Measurements from ENCODE around the gene CAPG. TPM values are rescaled to one million over a fixed set of nuclear protein-coding genes. Genes with fewer than 3 reads are reported as not detected.

The CAPG gene
- total and polyA plus RNA-seq, 9 of the 15 experiments (the other 6 are each of a cell fraction or from before 2014, with no cell fraction given) = 10.6 to 90.4 (median 56.0) TPM

- Histone ChIP-seq H3K4me3 (no peak overlapping the region), H2AFZ (ENCODE audit: low read depth, low read length) (peak overlapping the region; percentile 84), H3K36me3 (ENCODE audit: control insufficient read depth, insufficient read depth, low read length) (no peaks in the 10 kb centered on the region), H4K20me1 (replicated peaks; ENCODE audit: control insufficient read depth, insufficient read depth, low read length) (no peaks in the 10 kb centered on the region), H3K27ac (ENCODE audit: extremely low read depth, low read depth, low read length) (peak overlapping the region; percentile 50; the same call in 2 of the 3 replicates), H3K9me1 (ENCODE audit: control insufficient read depth, insufficient read depth, low read length) (no peaks in the 10 kb centered on the region), H3K79me2 (ENCODE audit: control insufficient read depth, insufficient read depth, low read length) (no peaks in the 10 kb centered on the region), H3K4me2 (ENCODE audit: insufficient read depth, low read length) (peak overlapping the region; percentile 43), H3K9ac (ENCODE audit: insufficient read depth in 1 of 2, low read depth in 2 of 2, low read length in 2 of 2) (peak overlapping the region; percentile 48 to 57; a peak in 3 of 4 replicates), H3K27me3 (ENCODE audit: control insufficient read depth in 2 of 2, insufficient read depth in 2 of 2, low read length in 2 of 2) (no peaks in the 10 kb centered on the region), H3K4me1 (replicated peaks in 1 of 2; ENCODE audit: control insufficient read depth in 2 of 2, insufficient read depth in 2 of 2, low read length in 2 of 2) (peaks cover 37 to 46% of the 10 kb centered on the region in 2 experiments), H3K9me3 (replicated peaks; ENCODE audit: control insufficient read depth, insufficient read depth, low read depth, low read length) (no peaks in the 10 kb centered on the region)
- intact Hi-C loops (cut with micrococcal nuclease) = no loop called here
- DNase-seq (ENCODE audit: extremely low read depth in 1 of 4, low spot score in 3 of 4) (peak in 1 of 4 experiments; percentile 45), ATAC-seq (peak; percentile 63), FAIRE-seq (peak; percentile 64)
- POLR2A ChIA-PET = interaction anchor here (0.6 to 63.9 kb wide), 10 partner anchors 9 to 168 kb away, joined by 3 to 1576 read pairs (median 4); partner anchors contain the start of gene MAT2A
- BruUV-seq (replicated peaks) = no TSS peak
- 18% methylated on average over 7 of the region's 7 CpGs for WGBS (ENCODE audit: insufficient coverage, low coverage, missing lambda C conversion rate)
- CTCF ChIA-PET (ENCODE audit: low intra/inter-chr PET ratio) = no interaction called here
- in situ Hi-C loops (cut with MboI) = no loop called here
- peak; percentile 32; the same call in 1 of the 2 replicates for TF ChIP-seq VEZF1 (CRISPR knock-in tag; IDR thresholded peaks at IDR 0.05)
- TF ChIP-seq TEAD1 (CRISPR knock-in tag; IDR thresholded peaks at IDR 0.05) = no peak
- TF ChIP-seq HMBOX1 (IDR thresholded peaks at IDR 0.05) = peak; percentile 60; the same call in 1 of the 2 replicates
- TF ChIP-seq, protein P1, sequence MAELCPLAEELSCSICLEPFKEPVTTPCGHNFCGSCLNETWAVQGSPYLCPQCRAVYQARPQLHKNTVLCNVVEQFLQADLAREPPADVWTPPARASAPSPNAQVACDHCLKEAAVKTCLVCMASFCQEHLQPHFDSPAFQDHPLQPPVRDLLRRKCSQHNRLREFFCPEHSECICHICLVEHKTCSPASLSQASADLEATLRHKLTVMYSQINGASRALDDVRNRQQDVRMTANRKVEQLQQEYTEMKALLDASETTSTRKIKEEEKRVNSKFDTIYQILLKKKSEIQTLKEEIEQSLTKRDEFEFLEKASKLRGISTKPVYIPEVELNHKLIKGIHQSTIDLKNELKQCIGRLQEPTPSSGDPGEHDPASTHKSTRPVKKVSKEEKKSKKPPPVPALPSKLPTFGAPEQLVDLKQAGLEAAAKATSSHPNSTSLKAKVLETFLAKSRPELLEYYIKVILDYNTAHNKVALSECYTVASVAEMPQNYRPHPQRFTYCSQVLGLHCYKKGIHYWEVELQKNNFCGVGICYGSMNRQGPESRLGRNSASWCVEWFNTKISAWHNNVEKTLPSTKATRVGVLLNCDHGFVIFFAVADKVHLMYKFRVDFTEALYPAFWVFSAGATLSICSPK (IDR thresholded peaks at IDR 0.05; ENCODE audit: borderline replicate concordance) = no peak
- TF ChIP-seq EP400 (IDR thresholded peaks at IDR 0.05) = 0 out of 2 replicates have a peak, but pooled peaks have one; percentile 27
- TF ChIP-seq, protein P2, sequence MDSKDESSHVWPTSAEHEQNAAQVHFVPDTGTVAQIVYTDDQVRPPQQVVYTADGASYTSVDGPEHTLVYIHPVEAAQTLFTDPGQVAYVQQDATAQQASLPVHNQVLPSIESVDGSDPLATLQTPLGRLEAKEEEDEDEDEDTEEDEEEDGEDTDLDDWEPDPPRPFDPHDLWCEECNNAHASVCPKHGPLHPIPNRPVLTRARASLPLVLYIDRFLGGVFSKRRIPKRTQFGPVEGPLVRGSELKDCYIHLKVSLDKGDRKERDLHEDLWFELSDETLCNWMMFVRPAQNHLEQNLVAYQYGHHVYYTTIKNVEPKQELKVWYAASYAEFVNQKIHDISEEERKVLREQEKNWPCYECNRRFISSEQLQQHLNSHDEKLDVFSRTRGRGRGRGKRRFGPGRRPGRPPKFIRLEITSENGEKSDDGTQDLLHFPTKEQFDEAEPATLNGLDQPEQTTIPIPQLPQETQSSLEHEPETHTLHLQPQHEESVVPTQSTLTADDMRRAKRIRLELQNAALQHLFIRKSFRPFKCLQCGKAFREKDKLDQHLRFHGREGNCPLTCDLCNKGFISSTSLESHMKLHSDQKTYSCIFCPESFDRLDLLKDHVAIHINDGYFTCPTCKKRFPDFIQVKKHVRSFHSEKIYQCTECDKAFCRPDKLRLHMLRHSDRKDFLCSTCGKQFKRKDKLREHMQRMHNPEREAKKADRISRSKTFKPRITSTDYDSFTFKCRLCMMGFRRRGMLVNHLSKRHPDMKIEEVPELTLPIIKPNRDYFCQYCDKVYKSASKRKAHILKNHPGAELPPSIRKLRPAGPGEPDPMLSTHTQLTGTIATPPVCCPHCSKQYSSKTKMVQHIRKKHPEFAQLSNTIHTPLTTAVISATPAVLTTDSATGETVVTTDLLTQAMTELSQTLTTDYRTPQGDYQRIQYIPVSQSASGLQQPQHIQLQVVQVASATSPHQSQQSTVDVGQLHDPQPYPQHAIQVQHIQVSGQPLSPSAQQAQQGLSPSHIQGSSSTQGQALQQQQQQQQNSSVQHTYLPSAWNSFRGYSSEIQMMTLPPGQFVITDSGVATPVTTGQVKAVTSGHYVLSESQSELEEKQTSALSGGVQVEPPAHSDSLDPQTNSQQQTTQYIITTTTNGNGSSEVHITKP (IDR thresholded peaks at IDR 0.05; ENCODE audit: partially characterized antibody) = no peak
- TF ChIP-seq BACH1 (tag; IDR thresholded peaks at IDR 0.05) = peak; percentile 53; the same call in 1 of the 2 replicates
These were observed 18.2 kb upstream of the CAPG start for GRCh38 chr2:85428343-85428881.
